GM19463 (cell line): Measurements from ENCODE around the gene ANXA1.

Source experiments
- ATAC-seq: cut with Tn5 transposase; IDR thresholded peaks from one replicate; pipeline ENCODE4 v1.9.1; 2021; ENCODE audit warnings: mild to moderate bottlenecking, moderate library complexity; ENCODE audit not compliant: unreplicated experiment

ANXA1 gene, protein sequence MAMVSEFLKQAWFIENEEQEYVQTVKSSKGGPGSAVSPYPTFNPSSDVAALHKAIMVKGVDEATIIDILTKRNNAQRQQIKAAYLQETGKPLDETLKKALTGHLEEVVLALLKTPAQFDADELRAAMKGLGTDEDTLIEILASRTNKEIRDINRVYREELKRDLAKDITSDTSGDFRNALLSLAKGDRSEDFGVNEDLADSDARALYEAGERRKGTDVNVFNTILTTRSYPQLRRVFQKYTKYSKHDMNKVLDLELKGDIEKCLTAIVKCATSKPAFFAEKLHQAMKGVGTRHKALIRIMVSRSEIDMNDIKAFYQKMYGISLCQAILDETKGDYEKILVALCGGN

DNA sequence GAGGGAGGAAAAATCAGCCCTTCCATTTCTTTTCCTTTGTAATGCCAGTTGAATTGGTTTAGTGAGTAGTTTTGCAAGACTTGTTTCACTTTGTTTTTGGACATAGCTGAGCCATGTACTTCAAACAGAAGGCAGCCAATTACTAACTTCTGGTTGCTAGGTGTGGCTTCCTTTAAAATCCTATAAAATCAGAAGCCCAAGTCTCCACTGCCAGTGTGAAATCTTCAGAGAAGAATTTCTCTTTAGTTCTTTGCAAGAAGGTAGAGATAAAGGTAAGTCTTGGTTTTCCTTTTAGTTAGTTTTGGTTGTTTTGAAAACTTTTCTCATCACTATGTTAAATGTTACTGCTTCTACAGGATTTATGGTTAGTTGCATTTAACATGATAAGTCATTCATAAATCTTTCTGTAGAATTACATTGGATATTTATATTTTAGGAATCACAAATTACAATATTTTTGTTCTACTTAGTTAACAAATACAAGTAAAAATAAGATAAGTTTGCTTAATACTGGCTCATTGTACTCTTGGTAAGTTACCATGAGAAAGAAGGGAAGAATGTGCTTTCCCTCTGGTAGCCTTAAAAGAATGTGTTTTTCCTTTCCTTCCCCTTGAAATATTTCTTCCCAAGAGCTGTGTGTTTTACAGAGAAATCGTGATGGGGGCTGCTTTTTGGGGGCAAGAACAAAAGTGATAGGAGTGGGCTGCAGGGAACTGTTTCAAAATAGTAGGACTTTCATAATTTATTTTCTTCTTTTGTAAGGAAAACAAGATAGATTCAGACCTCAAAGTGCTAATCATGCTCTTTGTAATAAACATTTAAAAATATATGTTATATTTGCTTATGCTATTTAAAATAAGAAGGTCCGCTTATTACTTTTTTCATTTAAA is at the start of gene ANXA1:
ANXA1 (plus strand) TSS at position 213 of the 890 bp plus-strand sequence. CDS start 6,671 bp downstream, outside the sequence.
- ATAC-seq = no peak

DNA sequence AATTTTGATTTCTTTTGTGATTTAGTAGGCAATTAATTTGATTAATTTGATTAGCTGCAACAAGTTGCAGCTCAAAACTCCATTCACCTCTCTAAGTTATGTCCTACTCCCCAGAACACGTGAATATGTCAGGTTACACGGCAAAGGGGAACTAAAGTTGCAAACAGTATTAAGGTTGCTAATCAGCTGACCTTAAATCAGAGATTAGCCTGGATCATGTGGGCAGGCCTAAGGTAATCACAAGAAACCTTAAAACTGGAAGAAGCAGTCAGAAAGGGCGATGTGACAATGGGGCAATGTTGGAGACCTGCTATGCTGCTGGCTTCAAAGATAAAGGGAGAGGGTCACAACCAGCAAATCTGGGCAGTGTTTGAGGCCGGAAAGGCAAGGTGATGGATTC is 47.3 kb upstream of the ANXA1 start:
- ATAC-seq = no peak

DNA sequence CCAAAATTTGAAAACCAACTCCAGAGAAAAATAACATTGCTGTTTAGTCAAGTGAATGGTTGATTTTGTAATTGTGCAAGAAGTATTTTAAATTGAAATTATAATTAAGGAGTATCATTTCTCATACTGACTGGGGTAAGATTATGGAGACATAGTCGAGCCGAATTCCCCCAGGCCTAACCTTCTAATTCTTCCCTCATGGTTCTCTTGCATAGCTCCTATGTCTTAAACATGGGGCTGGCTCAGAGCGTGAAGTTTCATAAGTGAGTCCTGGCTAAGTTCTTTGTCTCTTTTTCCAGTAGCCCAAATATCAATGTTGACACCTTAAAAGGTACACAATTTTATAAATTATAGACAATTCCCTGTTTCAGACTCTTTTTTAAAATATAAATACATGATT is 46.7 kb upstream of the ANXA1 start:
- ATAC-seq = no peak

- ATAC-seq = peak; percentile 91
These were observed 44.1 kb upstream of the ANXA1 start for GRCh38 chr9:73107489-73108069.

DNA sequence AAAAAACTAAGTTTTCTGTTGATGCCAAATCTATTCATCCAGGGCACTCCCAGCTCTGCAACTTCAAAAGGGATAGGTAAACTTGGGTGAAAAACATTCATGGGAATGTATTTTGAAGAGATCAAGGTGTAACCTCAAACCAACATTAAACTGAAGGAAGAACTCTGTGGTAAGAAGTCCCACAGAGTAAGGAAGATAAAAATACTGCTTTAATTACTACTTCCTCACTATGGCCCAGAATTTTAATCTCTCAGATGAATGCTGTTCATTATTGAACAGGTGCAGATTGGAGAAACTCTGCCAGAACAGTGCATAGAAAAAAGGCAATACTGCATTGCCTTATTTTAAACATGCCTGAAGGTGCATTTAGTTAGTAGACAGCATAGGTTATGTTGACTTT is 37.6 kb upstream of the ANXA1 start:
- ATAC-seq = no peak

- ATAC-seq = no peak
These were observed 36.7 kb upstream of the ANXA1 start for GRCh38 chr9:73114958-73115357.

GRCh38 chr9:73116031-73116430 is 35.6 kb upstream of the ANXA1 start:
- peak; percentile 71 for ATAC-seq

DNA sequence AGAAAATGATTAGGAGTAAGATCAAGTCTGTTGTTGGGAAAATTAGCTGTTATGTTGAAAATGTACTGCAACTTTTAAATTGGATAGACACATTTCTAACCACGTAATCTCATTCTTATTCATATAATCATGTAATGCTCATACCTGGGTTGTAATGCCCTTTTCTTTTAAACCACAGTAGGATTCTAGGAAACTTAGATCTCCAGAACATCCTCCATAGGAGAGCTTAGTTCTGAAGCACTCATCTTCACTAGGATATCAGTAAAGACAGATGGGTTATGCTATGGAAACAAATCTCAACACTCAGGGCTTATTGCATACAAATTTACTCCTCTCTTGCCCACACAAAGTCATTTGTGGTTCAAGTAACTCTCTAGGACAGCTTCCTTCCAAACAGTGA is 34.8 kb upstream of the ANXA1 start:
- no peak for ATAC-seq

- no peak for ATAC-seq
These were observed 33.4 kb upstream of the ANXA1 start for GRCh38 chr9:73118286-73118685.

DNA sequence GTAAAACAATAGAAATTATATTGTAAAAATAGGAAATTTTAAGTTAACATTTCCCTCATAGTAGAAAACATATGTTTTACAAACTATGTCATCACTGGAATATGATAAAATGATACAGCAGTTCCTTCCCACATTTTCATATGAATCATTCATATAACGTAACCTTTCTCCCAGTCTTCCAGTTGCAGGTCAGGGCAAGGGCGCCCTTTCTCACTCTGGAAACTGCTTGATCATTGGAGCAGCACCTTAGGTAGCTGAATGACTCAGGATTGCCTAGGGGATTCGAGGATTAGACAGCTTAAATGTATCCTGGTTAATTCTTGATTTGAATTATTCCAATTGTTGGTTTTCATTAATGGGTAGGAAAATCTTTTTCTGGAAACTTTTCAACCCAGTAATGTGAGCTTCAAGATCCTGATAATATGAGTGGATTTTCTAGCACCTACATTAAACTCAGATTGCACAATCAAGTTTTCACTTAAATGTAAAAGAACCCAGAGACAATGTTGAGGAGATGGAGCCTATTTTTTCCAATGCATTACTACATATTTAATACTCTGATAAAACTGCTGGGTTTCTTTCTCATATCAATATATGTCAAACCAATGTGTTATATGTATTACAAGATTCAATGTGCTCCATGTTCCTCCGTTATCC is 32.6 kb upstream of the ANXA1 start:
- ATAC-seq = no peak

- no peak for ATAC-seq
These were observed 30.2 kb upstream of the ANXA1 start for GRCh38 chr9:73121375-73121935.

- no peak for ATAC-seq
These were observed 26.0 kb upstream of the ANXA1 start for GRCh38 chr9:73125651-73126050.

DNA sequence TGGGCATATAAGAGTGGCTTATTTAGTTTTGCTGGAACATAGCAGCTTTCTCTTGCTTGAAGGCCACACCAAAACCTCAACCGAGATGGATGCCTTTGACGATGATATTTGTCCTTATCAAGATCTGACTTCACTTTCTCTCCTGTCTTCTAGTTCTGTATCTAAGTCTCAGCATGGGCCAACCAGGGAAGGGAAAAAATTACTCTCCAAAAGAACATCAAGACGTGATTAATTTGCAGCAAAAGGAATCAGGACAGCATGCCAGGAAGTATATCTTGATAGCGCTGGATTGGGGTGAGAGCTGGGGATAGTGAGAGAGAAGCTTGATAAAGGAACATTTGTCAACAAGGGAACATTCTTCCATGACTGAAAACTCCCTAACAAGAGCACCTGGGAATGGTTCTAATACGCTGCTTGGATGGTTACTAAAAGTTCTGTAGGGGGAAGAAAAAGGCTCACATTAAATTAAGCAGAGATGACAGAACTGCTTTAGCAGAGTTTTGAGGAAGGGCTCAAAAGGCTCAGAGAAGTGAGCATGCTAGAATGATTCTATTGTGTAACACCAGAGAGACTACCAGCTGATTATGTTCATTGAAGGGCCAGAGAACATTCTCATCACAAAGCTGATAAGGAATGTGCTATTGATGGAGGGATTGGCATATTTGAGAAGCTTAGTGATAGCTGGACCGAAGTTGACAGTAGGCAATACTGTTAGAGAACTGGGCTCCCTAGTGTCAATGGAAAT is 21.6 kb upstream of the ANXA1 start:
- ATAC-seq = no peak

- no peak for ATAC-seq
These were observed 20.2 kb upstream of the ANXA1 start for GRCh38 chr9:73131461-73131860.

- peak; percentile 87 for ATAC-seq
These were observed 19.5 kb upstream of the ANXA1 start for GRCh38 chr9:73132034-73132776.

DNA sequence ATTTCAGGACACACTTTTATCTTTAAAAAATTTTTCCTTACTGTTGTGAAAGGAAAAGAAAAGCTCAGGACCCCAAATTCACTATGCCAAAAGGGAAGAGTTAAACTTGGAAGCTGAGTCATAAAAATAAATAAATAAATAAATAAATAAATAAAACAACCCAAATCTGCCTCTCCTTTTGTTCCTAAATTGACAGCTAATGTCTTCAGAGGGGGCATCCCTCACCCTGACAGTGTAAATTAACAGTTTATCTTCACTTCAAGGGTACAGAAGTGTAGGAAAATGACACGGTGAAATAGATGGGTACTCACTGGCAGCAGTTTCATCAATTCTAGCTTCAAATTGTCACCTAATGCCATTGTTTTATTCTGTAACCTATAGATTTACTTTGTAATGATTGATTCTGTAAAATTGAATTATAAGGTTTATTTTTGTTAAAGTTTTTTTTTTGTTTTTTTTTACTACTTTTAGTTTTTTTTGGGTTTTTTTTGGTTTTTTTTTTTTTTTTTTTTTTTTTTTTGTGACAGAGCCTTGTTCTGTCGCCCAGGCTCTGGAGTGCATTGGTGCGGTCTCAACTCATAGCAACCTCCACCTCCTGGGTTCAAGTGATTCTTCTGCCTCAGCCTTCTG is 18.5 kb upstream of the ANXA1 start:
- no peak for ATAC-seq

GRCh38 chr9:73133921-73134407 is 17.7 kb upstream of the ANXA1 start:
- ATAC-seq = peak; percentile 45

DNA sequence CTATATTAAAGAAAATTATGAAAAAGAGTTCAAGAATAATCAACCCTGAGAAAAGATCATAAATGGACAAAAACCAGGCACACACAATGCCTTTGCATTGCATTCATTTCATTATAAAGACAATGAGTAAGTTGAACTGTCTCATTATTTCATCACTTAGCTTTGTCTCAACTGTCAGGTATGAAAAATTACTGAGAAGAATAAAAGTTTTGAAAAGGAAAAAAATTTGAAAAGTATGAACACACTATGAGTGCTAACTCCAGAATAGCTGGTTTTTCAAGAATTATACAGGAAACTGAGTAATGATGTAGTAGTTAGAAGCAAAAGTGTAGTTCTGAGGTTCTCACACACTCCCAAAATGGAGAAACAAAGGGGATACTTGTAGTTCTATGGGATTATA is 16.3 kb upstream of the ANXA1 start:
- ATAC-seq = no peak
